ENCODE data around the gene PCDHGB6.
A peak's percentile ranks its signal among the peaks of the same experiment; 100 is the strongest.
"Not testable (repeated sequence)": the region's sequence is repeated elsewhere in the genome, so short reads cannot be mapped to it uniquely, and the experiment has no call there.

Gene PCDHGB6

DNA sequence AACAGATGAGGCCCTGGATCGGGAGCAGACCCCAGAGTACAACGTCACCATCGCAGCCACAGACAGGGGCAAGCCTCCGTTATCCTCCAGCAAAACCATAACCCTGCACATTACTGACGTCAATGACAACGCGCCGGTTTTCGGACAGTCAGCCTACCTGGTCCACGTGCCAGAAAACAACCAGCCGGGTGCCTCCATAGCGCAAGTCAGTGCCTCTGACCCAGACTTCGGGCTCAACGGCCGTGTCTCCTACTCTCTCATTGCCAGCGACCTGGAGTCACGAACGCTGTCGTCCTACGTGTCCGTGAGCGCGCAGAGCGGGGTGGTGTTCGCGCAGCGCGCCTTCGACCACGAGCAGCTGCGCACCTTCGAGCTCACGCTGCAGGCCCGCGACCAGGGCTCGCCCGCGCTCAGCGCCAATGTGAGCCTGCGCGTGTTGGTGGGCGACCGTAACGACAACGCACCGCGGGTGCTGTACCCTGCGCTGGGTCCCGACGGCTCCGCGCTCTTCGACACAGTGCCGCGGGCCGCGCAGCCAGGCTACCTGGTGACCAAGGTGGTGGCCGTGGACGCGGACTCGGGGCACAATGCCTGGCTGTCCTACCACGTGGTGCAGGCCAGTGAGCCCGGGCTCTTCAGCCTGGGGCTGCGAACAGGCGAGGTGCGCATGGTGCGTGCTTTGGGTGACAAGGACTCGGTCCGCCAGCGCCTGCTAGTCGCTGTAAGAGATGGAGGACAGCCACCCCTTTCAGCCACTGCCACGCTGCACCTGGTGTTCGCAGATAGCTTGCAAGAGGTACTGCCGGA lies 11.5 kb downstream of the PCDHGB6 start:
- DNase-seq = no peak

GRCh38 chr5:141420855-141421488 lies 13.2 kb downstream of the PCDHGB6 start, which contains the start of gene PCDHGA11:
Gene PCDHGA11, plus strand, starts transcription at chr5:141421051. Its CDS starts 177 bp downstream, at chr5:141421228.
- peak; percentile 17 for DNase-seq

DNA sequence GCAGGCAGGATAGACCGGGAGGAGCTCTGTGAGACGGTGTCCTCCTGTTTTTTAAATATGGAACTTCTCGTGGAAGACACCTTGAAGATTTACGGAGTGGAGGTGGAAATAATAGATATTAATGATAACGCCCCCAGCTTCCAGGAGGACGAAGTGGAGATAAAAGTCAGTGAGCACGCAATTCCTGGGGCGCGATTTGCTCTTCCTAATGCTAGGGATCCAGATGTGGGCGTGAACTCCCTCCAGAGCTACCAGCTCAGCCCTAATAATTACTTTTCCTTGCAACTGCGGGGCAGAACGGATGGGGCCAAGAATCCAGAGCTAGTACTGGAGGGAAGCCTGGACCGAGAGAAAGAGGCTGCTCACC lies 13.7 kb downstream of the PCDHGB6 start:
- no peak for DNase-seq

GRCh38 chr5:141422742-141423291 lies 15.0 kb downstream of the PCDHGB6 start:
- no peak for DNase-seq

- DNase-seq = no peak
Observed at GRCh38 chr5:141427783-141428426, 20.1 kb downstream of the PCDHGB6 start.

GRCh38 chr5:141430332-141431113 lies 22.7 kb downstream of the PCDHGB6 start, which contains the start of gene PCDHGA12:
Gene PCDHGA12, plus strand, starts transcription at chr5:141430507. Its CDS starts 253 bp downstream, at chr5:141430760.
- peak; percentile 4 for DNase-seq

- no peak for DNase-seq
Observed at GRCh38 chr5:141431286-141431685, 23.5 kb downstream of the PCDHGB6 start.

- DNase-seq = not testable (repeated sequence)
Observed at GRCh38 chr5:141432308-141432707, 24.5 kb downstream of the PCDHGB6 start.

DNA sequence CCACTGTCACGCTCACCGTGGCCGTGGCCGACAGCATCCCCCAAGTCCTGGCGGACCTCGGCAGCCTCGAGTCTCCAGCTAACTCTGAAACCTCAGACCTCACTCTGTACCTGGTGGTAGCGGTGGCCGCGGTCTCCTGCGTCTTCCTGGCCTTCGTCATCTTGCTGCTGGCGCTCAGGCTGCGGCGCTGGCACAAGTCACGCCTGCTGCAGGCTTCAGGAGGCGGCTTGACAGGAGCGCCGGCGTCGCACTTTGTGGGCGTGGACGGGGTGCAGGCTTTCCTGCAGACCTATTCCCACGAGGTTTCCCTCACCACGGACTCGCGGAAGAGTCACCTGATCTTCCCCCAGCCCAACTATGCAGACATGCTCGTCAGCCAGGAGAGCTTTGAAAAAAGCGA lies 24.9 kb downstream of the PCDHGB6 start:
- DNase-seq = not testable (repeated sequence)

DNA sequence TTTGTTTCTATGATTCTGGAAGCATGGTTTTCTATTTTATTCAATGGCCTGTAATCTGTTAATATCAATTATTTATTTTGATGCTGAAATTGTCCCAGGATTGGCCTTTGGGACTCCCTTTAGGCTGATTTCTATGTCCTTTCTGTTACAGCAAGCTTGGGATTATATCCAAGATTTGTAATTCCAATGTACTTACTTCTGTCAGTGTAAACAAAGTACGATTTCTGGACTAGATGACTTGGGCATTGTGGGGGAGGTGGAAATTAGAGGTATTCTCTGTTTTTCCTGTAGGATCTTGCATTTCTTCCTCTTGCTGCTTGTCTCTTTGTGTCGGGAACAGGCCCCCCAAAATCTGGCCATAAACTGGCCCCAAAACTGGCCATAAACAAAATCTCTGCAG lies 26.2 kb downstream of the PCDHGB6 start:
- no peak for DNase-seq

- DNase-seq = no peak
Observed at GRCh38 chr5:141437221-141437620, 29.4 kb downstream of the PCDHGB6 start.

GRCh38 chr5:141439411-141440141 lies 31.8 kb downstream of the PCDHGB6 start:
- no peak for DNase-seq

DNA sequence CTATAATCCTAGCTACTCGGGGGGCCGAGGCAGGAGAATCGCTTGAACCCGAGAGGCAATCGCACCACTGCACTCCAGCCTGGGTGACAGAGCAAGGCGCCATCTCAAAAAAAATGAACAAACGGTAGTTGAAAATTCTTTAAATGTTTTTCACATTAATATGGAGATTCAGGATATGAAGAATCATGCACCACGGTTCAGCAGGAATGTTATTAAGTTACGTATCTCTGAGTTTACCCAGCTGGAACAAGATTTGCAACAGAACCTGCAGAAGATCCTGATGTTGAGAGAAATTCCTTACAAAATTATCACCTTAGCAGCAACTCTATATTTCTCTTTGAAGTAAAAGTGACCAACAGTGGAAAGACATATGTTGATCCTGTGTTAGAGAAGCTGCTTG lies 32.5 kb downstream of the PCDHGB6 start:
- no peak for DNase-seq

GRCh38 chr5:141441571-141442170 lies 33.9 kb downstream of the PCDHGB6 start:
- no peak for DNase-seq
